Activated naive CD4-positive, alpha-beta T cell treated with anti-CD3 and anti-CD28 coated beads for 36 hours (primary cell): ENCODE measurements around the gene CDK14. TPM values are rescaled to one million over a fixed set of nuclear protein-coding genes. Genes with fewer than 3 reads are reported as not detected.

Experiments used
- CTCF ChIA-PET: fragments of 350-600 bp; sonication (Branson Sonifier 250); formaldehyde crosslinking; loops from one replicate; lab custom pipeline; 2021; ENCODE audit warnings: antibody characterized with exemption; lab: Charles Lee
- DNase-seq: peaks from one replicate; pipeline ENCODE4 v3.0.0-alpha.2; 2020
- H3K27ac Mint-ChIP-seq: one replicate; pipeline ENCODE4 v1.8.0; 2021; ENCODE audit warnings: mild to moderate bottlenecking, mixed read lengths
- H3K27me3 Mint-ChIP-seq: one replicate; pipeline ENCODE4 v1.8.0; 2021; ENCODE audit warnings: low read depth, mixed read lengths
- H3K36me3 Mint-ChIP-seq: one replicate; pipeline ENCODE4 v1.8.0; 2021; ENCODE audit warnings: low read depth, mixed read lengths
- H3K4me1 Mint-ChIP-seq: one replicate; pipeline ENCODE4 v1.8.0; 2021; ENCODE audit warnings: low read depth, mixed read lengths
- H3K4me3 Mint-ChIP-seq: one replicate; pipeline ENCODE4 v1.8.0; 2021; ENCODE audit warnings: mild to moderate bottlenecking, moderate library complexity, mixed read lengths
- H3K9me3 Mint-ChIP-seq: one replicate; pipeline ENCODE4 v1.8.0; 2021; ENCODE audit warnings: mixed read lengths
- intact Hi-C: fragments of 100-400 bp; cut with micrococcal nuclease; formaldehyde crosslinking; loops from one replicate; pipeline ENCODE4 v1.15.1; 2023
- total RNA-seq, 2 experiments: library from RNA; stranded (reverse); gene quantifications; one replicate each; pipeline ENCODE4 v1.2.3, GENCODE V29; 2021

The CDK14 gene
- total RNA-seq, 2 experiments from 2014 or later = 0.42 to 0.81 TPM

- H3K27me3 Mint-ChIP-seq = no peaks in the 10 kb centered on the region
- no peaks in the 10 kb centered on the region for H3K36me3 Mint-ChIP-seq
- no peaks in the 10 kb centered on the region for H3K4me1 Mint-ChIP-seq
- no peaks in the 10 kb centered on the region for H3K9me3 Mint-ChIP-seq
- H3K27ac Mint-ChIP-seq = no peak overlapping the region
- no peak for DNase-seq
- H3K4me3 Mint-ChIP-seq = no peak overlapping the region
- CTCF ChIA-PET = interaction anchor here (0.7 kb wide), 1 partner anchor 63 kb away, joined by 3 read pairs; no protein-coding TSS in a partner anchor
- intact Hi-C loops = no loop called here
Observed at GRCh38 chr7:90856351-90857070, 260.4 kb downstream of the CDK14 start.

- no peak for DNase-seq
- intact Hi-C loops = no loop called here
- H3K4me1 Mint-ChIP-seq = no peaks in the 10 kb centered on the region
- no peaks in the 10 kb centered on the region for H3K9me3 Mint-ChIP-seq
- CTCF ChIA-PET = interaction anchor here (0.7 kb wide), 1 partner anchor 62 kb away, joined by 3 read pairs; no protein-coding TSS in a partner anchor
- H3K36me3 Mint-ChIP-seq = no peaks in the 10 kb centered on the region
- no peak overlapping the region for H3K4me3 Mint-ChIP-seq
- H3K27ac Mint-ChIP-seq = no peak overlapping the region
- H3K27me3 Mint-ChIP-seq = no peaks in the 10 kb centered on the region
Observed at GRCh38 chr7:90857603-90858002, 261.5 kb downstream of the CDK14 start.

- Mint-ChIP-seq H3K4me1 (no peaks in the 10 kb centered on the region), H3K27ac (no peak overlapping the region), H3K9me3 (no peaks in the 10 kb centered on the region)
Observed at GRCh38 chr7:90858546-90858945, 262.4 kb downstream of the CDK14 start.

GRCh38 chr7:90859521-90859920 lies 263.4 kb downstream of the CDK14 start:
- DNase-seq = no peak
- CTCF ChIA-PET = no interaction called here
- Mint-ChIP-seq H3K27me3 (no peaks in the 10 kb centered on the region), H3K4me3 (no peak overlapping the region), H3K4me1 (no peaks in the 10 kb centered on the region), H3K9me3 (no peaks in the 10 kb centered on the region), H3K27ac (no peak overlapping the region), H3K36me3 (no peaks in the 10 kb centered on the region)
- intact Hi-C loops = no loop called here

More at GRCh38 chr7:90858546-90858945, 262.4 kb downstream of the CDK14 start:
- Mint-ChIP-seq H3K4me3 (no peak overlapping the region), H3K27me3 (no peaks in the 10 kb centered on the region), H3K36me3 (no peaks in the 10 kb centered on the region)
- DNase-seq = no peak
- intact Hi-C loops = no loop called here
- CTCF ChIA-PET = no interaction called here

- intact Hi-C loops = no loop called here
- Mint-ChIP-seq H3K4me3 (no peak overlapping the region), H3K27me3 (no peaks in the 10 kb centered on the region), H3K9me3 (no peaks in the 10 kb centered on the region), H3K36me3 (no peaks in the 10 kb centered on the region), H3K4me1 (no peaks in the 10 kb centered on the region), H3K27ac (no peak overlapping the region)
- CTCF ChIA-PET = no interaction called here
- DNase-seq = no peak
Observed at GRCh38 chr7:90864088-90864487, 268.0 kb downstream of the CDK14 start.

- H3K4me1 Mint-ChIP-seq = no peaks in the 10 kb centered on the region
- H3K27ac Mint-ChIP-seq = no peak overlapping the region
- intact Hi-C loops = no loop called here
- peaks cover 2% of the 10 kb centered on the region for H3K9me3 Mint-ChIP-seq
- H3K27me3 Mint-ChIP-seq = no peaks in the 10 kb centered on the region
- CTCF ChIA-PET = no interaction called here
- H3K36me3 Mint-ChIP-seq = no peaks in the 10 kb centered on the region
- H3K4me3 Mint-ChIP-seq = no peak overlapping the region
- DNase-seq = no peak
Observed at GRCh38 chr7:90869335-90869734, 273.2 kb downstream of the CDK14 start.

GRCh38 chr7:90876701-90877100 lies 280.6 kb downstream of the CDK14 start:
- intact Hi-C loops = no loop called here

GRCh38 chr7:90877201-90877600 lies 281.1 kb downstream of the CDK14 start:
- intact Hi-C loops = no loop called here
- DNase-seq = no peak
- Mint-ChIP-seq H3K9me3 (peaks cover 1% of the 10 kb centered on the region), H3K27ac (no peak overlapping the region), H3K4me1 (no peaks in the 10 kb centered on the region), H3K36me3 (no peaks in the 10 kb centered on the region), H3K27me3 (no peaks in the 10 kb centered on the region), H3K4me3 (no peak overlapping the region)
- CTCF ChIA-PET = no interaction called here

More at GRCh38 chr7:90876701-90877100, 280.6 kb downstream of the CDK14 start:
- CTCF ChIA-PET = no interaction called here
- Mint-ChIP-seq H3K4me3 (no peak overlapping the region), H3K9me3 (peaks cover 3% of the 10 kb centered on the region), H3K27me3 (no peaks in the 10 kb centered on the region), H3K27ac (no peak overlapping the region), H3K4me1 (no peaks in the 10 kb centered on the region), H3K36me3 (no peaks in the 10 kb centered on the region)
- DNase-seq = no peak

- no peaks in the 10 kb centered on the region for H3K27me3 Mint-ChIP-seq
- DNase-seq = no peak
- no peak overlapping the region for H3K27ac Mint-ChIP-seq
- H3K4me1 Mint-ChIP-seq = no peaks in the 10 kb centered on the region
- peaks cover 2% of the 10 kb centered on the region for H3K9me3 Mint-ChIP-seq
- CTCF ChIA-PET = interaction anchor here (0.5 kb wide), 1 partner anchor 1582 kb away, joined by 3 read pairs; no protein-coding TSS in a partner anchor
- H3K4me3 Mint-ChIP-seq = no peak overlapping the region
- no peaks in the 10 kb centered on the region for H3K36me3 Mint-ChIP-seq
- intact Hi-C loops = no loop called here
Observed at GRCh38 chr7:90879924-90880323, 283.8 kb downstream of the CDK14 start.

GRCh38 chr7:90886416-90886815 lies 290.3 kb downstream of the CDK14 start:
- CTCF ChIA-PET = no interaction called here

GRCh38 chr7:90889210-90889609 lies 293.1 kb downstream of the CDK14 start:
- peaks cover under 1% of the 10 kb centered on the region for H3K9me3 Mint-ChIP-seq
- H3K4me1 Mint-ChIP-seq = no peaks in the 10 kb centered on the region
- no peak overlapping the region for H3K27ac Mint-ChIP-seq
- intact Hi-C loops = no loop called here
- H3K27me3 Mint-ChIP-seq = no peaks in the 10 kb centered on the region
- CTCF ChIA-PET = no interaction called here
- no peak overlapping the region for H3K4me3 Mint-ChIP-seq
- no peaks in the 10 kb centered on the region for H3K36me3 Mint-ChIP-seq
- no peak for DNase-seq

More at GRCh38 chr7:90886416-90886815, 290.3 kb downstream of the CDK14 start:
- intact Hi-C loops = no loop called here
- Mint-ChIP-seq H3K36me3 (no peaks in the 10 kb centered on the region), H3K27ac (no peak overlapping the region), H3K27me3 (no peaks in the 10 kb centered on the region), H3K4me1 (no peaks in the 10 kb centered on the region), H3K4me3 (no peak overlapping the region), H3K9me3 (peaks cover 2% of the 10 kb centered on the region)
- DNase-seq = no peak

- CTCF ChIA-PET = no interaction called here
- no peak for DNase-seq
- no peaks in the 10 kb centered on the region for H3K27me3 Mint-ChIP-seq
- no peaks in the 10 kb centered on the region for H3K4me1 Mint-ChIP-seq
- no peak overlapping the region for H3K27ac Mint-ChIP-seq
- intact Hi-C loops = no loop called here
- H3K36me3 Mint-ChIP-seq = no peaks in the 10 kb centered on the region
- H3K4me3 Mint-ChIP-seq = no peak overlapping the region
- no peaks in the 10 kb centered on the region for H3K9me3 Mint-ChIP-seq
Observed at GRCh38 chr7:90889644-90890043, 293.5 kb downstream of the CDK14 start.

- no peak overlapping the region for H3K4me3 Mint-ChIP-seq
- H3K27ac Mint-ChIP-seq = no peak overlapping the region
- no peaks in the 10 kb centered on the region for H3K36me3 Mint-ChIP-seq
- H3K4me1 Mint-ChIP-seq = no peaks in the 10 kb centered on the region
- H3K9me3 Mint-ChIP-seq = no peaks in the 10 kb centered on the region
- H3K27me3 Mint-ChIP-seq = no peaks in the 10 kb centered on the region
- CTCF ChIA-PET = no interaction called here
- intact Hi-C loops = no loop called here
- DNase-seq = no peak
Observed at GRCh38 chr7:90891529-90891928, 295.4 kb downstream of the CDK14 start.
